ENCODE results near the gene PIAS1.

PIAS1 gene

GRCh38 chr15:68145706-68146105, 91.6 kb downstream of the PIAS1 start:
- Histone ChIP-seq H3K9me3 (ENCODE audit: control insufficient read depth, insufficient read depth, low read depth, low read length) (no peaks in the 10 kb centered on the region), H3K27ac (ENCODE audit: extremely low read depth, low read depth, low read length) (no peak overlapping the region), H3K36me3 (ENCODE audit: control insufficient read depth in 2 of 2, insufficient read depth in 1 of 2, low read length in 2 of 2) (peaks cover 9 to 17% of the 10 kb centered on the region in 2 experiments), H3K4me1 (ENCODE audit: control insufficient read depth, insufficient read depth, low read length) (no peaks in the 10 kb centered on the region), H3K4me3 (ENCODE audit: low read depth, low read length) (no peak overlapping the region)
- ChIA-PET POLR2A (no interaction called here), CTCF (interaction anchor here (0.6 to 2.1 kb wide), 8 partner anchors 9 to 644 kb away, joined by 3 to 7 read pairs (median 3); no protein-coding TSS in a partner anchor)
- no peak for TF ChIP-seq ZNF302 (tag by site-specific recombination; IDR thresholded peaks at IDR 0.05; ENCODE audit: low read depth)
- no peak for TF ChIP-seq ZNF174 (tag by site-specific recombination; IDR thresholded peaks at IDR 0.05)
- no peak for TF ChIP-seq ZNF311 (tag by site-specific recombination; IDR thresholded peaks at IDR 0.05; ENCODE audit: borderline replicate concordance)
- no peak for TF ChIP-seq ZFP3 (tag by site-specific recombination; IDR thresholded peaks at IDR 0.05; ENCODE audit: low read depth)
- no peak for TF ChIP-seq ZNF514 (tag by site-specific recombination; IDR thresholded peaks at IDR 0.05)
- no peak for TF ChIP-seq SALL2 (tag by site-specific recombination; IDR thresholded peaks at IDR 0.05; ENCODE audit: borderline replicate concordance)
- no peak for TF ChIP-seq ELK4 (IDR thresholded peaks at IDR 0.05; ENCODE audit: borderline replicate concordance, low read depth, low read length)
- no peak for TF ChIP-seq ZNF221 (tag by site-specific recombination; IDR thresholded peaks at IDR 0.05; ENCODE audit: borderline replicate concordance)
- no peak for TF ChIP-seq ZNF19 (tag by site-specific recombination; IDR thresholded peaks at IDR 0.05; ENCODE audit: low read depth)
- no peak for TF ChIP-seq PATZ1 (tag by site-specific recombination; IDR thresholded peaks at IDR 0.05)
- no peak for TF ChIP-seq ZNF398 (tag by site-specific recombination; IDR thresholded peaks at IDR 0.05)
- no peak for TF ChIP-seq ZNF777 (tag by site-specific recombination; IDR thresholded peaks at IDR 0.05; ENCODE audit: borderline replicate concordance)
- no peak for TF ChIP-seq ZNF2 (tag by site-specific recombination; IDR thresholded peaks at IDR 0.05)
- no peak for TF ChIP-seq ZFP69B (tag by site-specific recombination; IDR thresholded peaks at IDR 0.05)
- no peak for TF ChIP-seq BCL6B (tag by site-specific recombination; IDR thresholded peaks at IDR 0.05)
- no peak for TF ChIP-seq ZNF792 (tag by site-specific recombination; IDR thresholded peaks at IDR 0.05)
- TF ChIP-seq ZSCAN16 (tag by site-specific recombination; IDR thresholded peaks at IDR 0.05) = no peak
- no peak for TF ChIP-seq KLF8 (tag by site-specific recombination; IDR thresholded peaks at IDR 0.05)
- no peak for TF ChIP-seq ZNF600 (tag by site-specific recombination; IDR thresholded peaks at IDR 0.05)

- no peaks in the 10 kb centered on the region for H3K4me1 ChIP-seq (ENCODE audit: control insufficient read depth, insufficient read depth, low read length)
- no peak overlapping the region for H3K4me3 ChIP-seq (ENCODE audit: low read depth, low read length)
- peaks cover 9 to 17% of the 10 kb centered on the region in 2 experiments for H3K36me3 ChIP-seq (ENCODE audit: control insufficient read depth in 2 of 2, insufficient read depth in 1 of 2, low read length in 2 of 2)
- H3K9me3 ChIP-seq (ENCODE audit: control insufficient read depth, insufficient read depth, low read depth, low read length) = no peaks in the 10 kb centered on the region
- POLR2A ChIA-PET = no interaction called here
- CTCF ChIA-PET = no interaction called here
- H3K27ac ChIP-seq (ENCODE audit: extremely low read depth, low read depth, low read length) = no peak overlapping the region
- TF ChIP-seq ZNF707 (tag by site-specific recombination; IDR thresholded peaks at IDR 0.05) (no peak), ZFHX2 (tag by site-specific recombination; conservative IDR thresholded peaks at IDR 0.05) (peak; percentile 28; the same call in 1 of the 2 replicates), RBAK (tag by site-specific recombination; IDR thresholded peaks at IDR 0.05) (no peak), ZNF37A (tag by site-specific recombination; IDR thresholded peaks at IDR 0.05) (no peak), ZNF366 (tag by site-specific recombination; conservative IDR thresholded peaks at IDR 0.05) (no peak), PRDM10 (tag by site-specific recombination; IDR thresholded peaks at IDR 0.05) (peak; percentile 68), ZNF785 (tag by site-specific recombination; IDR thresholded peaks at IDR 0.05) (no peak)
These were observed 93.9 kb downstream of the PIAS1 start for GRCh38 chr15:68148039-68148438.

All from HEK293 (cell line).